GM21367 (cell line): ENCODE data around the gene OR10C1.
"Not testable (repeated sequence)": the region's sequence is repeated elsewhere in the genome, so short reads cannot be mapped to it uniquely, and the experiment has no call there.

Experiments used
- ATAC-seq: cut with Tn5 transposase; IDR thresholded peaks from one replicate; pipeline ENCODE4 v1.9.1; 2021; ENCODE audit not compliant: unreplicated experiment

Gene OR10C1

GRCh38 chr6:29439006-29439405 is at the start of gene OR10C1:
Gene OR10C1, plus strand, starts transcription at chr6:29439306. Its CDS starts 710 bp downstream, at chr6:29440016.
- ATAC-seq: no peak

- ATAC-seq: no peak
Measured at GRCh38 chr6:29395331-29395730, 43.8 kb upstream of the OR10C1 start, which contains the start of gene OR12D2. Gene OR12D2, plus strand, starts transcription at chr6:29395631. Its CDS starts 1,069 bp downstream, at chr6:29396700.

- no peak for ATAC-seq
Measured at GRCh38 chr6:29399525-29399924, 39.6 kb upstream of the OR10C1 start.

GRCh38 chr6:29403801-29404200 is 35.3 kb upstream of the OR10C1 start:
- no peak for ATAC-seq

GRCh38 chr6:29414588-29414987 is 24.5 kb upstream of the OR10C1 start, which contains the start of gene OR12D1:
Gene OR12D1, plus strand, starts transcription at chr6:29414928.
- no peak for ATAC-seq

GRCh38 chr6:29419516-29419915 is 19.6 kb upstream of the OR10C1 start:
- ATAC-seq: no peak

GRCh38 chr6:29424168-29424567 is 14.9 kb upstream of the OR10C1 start:
- ATAC-seq: no peak

- no peak for ATAC-seq
Measured at GRCh38 chr6:29424575-29424974, 14.5 kb upstream of the OR10C1 start.

GRCh38 chr6:29425075-29425474 is 14.0 kb upstream of the OR10C1 start:
- ATAC-seq: no peak

GRCh38 chr6:29426654-29427053 is 12.5 kb upstream of the OR10C1 start:
- ATAC-seq: no peak

GRCh38 chr6:29436730-29437129 is 2.4 kb upstream of the OR10C1 start:
- ATAC-seq: not testable (repeated sequence)

GRCh38 chr6:29442719-29443118 is 3.6 kb downstream of the OR10C1 start:
- ATAC-seq: no peak

GRCh38 chr6:29444031-29444430 is 4.9 kb downstream of the OR10C1 start:
- ATAC-seq: not testable (repeated sequence)

- ATAC-seq: no peak
Measured at GRCh38 chr6:29447670-29448069, 8.6 kb downstream of the OR10C1 start.

- ATAC-seq: no peak
Measured at GRCh38 chr6:29451471-29452193, 12.5 kb downstream of the OR10C1 start.

- ATAC-seq: no peak
Measured at GRCh38 chr6:29456971-29457370, 17.9 kb downstream of the OR10C1 start, which contains the start of the genes OR11A1 and OR2H1. Gene OR11A1, minus strand, starts transcription at chr6:29457071. Its CDS starts 29,430 bp downstream, at chr6:29427641. Gene OR2H1, plus strand, starts transcription at chr6:29457155. Its CDS starts 4,615 bp downstream, at chr6:29461770.

- ATAC-seq: no peak
Measured at GRCh38 chr6:29461021-29461814, 22.1 kb downstream of the OR10C1 start.

GRCh38 chr6:29462022-29462421 is 22.9 kb downstream of the OR10C1 start:
- no peak for ATAC-seq

GRCh38 chr6:29465279-29465678 is 26.2 kb downstream of the OR10C1 start:
- no peak for ATAC-seq

- no peak for ATAC-seq
Measured at GRCh38 chr6:29465801-29466200, 26.7 kb downstream of the OR10C1 start.

- ATAC-seq: no peak
Measured at GRCh38 chr6:29466241-29466640, 27.1 kb downstream of the OR10C1 start.

GRCh38 chr6:29474996-29475395 is 35.9 kb downstream of the OR10C1 start:
- ATAC-seq: no peak
